NCI-H1930 (cell line): ENCODE measurements around the gene HIGD2B.
"Not testable (repeated sequence)": the region's sequence is repeated elsewhere in the genome, so short reads cannot be mapped to it uniquely, and the experiment has no call there.

Experiments used
- DNase-seq, 2 experiments: peaks; one replicate each; lab custom pipeline; 2025; lab: John Stamatoyannopoulos, UW

Gene HIGD2B, protein sequence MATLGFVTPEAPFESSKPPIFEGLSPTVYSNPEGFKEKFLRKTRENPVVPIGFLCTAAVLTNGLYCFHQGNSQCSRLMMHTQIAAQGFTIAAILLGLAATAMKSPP

DNA sequence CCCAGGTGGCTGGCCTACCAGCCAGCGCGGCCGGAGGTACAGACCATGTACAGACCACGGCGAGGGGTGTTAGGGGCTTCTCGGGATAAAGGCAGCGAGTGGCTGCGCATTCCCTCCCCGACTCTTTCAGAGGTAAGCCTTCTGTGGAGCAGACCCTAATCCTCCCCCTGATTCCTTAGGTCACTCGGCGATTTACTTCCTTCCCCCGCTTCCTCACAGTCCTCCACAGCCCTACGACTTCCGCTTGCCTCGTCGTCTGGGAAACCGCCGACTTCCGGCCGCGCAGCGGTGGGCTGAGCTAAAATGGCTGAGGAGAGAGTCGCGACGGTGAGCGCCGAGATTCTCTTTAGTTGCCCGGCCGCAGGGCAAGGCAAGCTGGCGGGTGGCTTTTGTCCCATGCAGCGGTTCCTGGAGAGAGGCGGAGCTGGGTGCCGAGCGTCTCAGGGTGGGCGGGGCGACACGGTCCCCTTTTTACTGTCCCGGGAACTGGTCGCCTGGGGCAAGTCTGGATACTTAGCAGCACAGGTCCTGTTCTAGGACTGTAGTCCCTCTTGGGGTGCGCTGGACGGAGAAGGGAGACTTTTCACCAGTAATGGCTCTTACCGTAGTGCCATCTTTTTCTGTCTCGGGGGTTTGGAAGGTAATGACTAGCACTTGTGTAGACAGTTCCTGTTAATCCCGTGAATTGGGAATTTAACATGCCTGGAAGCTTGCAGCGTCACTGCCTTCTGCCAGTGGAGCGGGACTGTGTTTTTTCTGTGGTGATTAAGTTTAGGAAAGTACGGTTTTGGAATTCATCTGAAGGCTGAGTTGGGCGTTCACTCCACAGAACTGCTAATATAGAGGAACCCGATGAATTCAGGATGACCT, at the start of gene HIGD2B, which contains the start of gene BBS4:
TSS of gene HIGD2B (minus strand) at position 258 of the 870 bp plus-strand sequence. CDS start 9,808 bp downstream, outside the sequence.
TSS of gene BBS4 (plus strand) at position 283 of the 870 bp plus-strand sequence. CDS start at position 304, 21 bp downstream.
- DNase-seq = no peak

DNA sequence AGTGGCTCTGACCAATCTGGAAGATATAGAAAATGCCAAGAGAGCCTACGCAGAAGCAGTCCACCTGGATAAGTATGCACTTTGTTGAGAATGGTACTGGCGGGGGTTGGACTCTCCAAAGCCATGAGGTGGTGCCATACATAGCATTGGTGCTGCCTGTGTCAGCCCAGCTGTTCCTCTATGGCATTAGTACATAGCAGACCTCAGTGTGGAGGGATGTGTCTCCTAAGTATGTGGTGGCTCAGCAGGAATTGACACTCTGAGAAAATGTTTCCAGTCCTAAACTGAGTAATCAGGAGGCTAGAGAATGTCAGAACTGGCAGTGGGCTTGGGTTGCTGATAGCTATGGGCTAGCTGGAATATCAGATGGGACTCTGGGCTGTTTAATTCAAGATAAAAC, 49.1 kb upstream of the HIGD2B start:
- DNase-seq = no peak

DNA sequence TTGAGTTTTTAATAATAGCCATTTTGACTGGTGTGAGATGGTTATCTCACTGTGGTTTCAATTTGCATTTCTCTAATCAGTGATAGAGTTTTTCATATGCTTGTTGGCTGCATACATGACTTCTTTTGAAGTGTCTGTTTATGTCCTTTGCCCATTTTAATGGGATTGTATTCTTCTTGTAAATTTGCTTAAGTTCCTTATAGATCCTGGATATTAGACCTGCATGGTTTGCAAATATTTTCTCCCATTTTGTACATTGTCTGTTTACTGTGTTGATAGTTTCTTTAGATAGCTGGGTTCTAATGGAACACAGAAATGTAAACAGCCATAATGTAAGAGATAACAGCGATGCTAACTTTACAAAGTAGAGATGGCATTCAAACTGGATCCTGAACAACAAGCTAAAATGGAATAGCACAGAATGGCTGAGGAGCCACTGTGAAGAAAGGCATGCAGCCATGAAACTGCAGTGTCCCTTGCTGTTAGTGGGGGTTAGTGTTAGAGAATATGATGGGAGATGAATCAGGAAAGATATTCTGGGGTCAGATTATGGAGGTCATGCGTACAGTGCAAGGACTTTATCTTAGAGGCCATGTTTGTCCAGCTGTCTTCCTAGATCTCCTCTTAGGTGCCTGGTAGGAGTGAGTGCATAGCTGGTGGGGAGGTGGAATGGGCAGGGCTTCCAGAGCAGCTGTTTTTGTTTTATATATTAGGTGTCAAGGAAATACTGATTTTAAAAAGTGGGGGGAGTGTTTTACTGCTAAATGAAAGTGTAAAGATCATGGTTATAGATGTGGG, 48.2 kb upstream of the HIGD2B start:
- no peak for DNase-seq

DNA sequence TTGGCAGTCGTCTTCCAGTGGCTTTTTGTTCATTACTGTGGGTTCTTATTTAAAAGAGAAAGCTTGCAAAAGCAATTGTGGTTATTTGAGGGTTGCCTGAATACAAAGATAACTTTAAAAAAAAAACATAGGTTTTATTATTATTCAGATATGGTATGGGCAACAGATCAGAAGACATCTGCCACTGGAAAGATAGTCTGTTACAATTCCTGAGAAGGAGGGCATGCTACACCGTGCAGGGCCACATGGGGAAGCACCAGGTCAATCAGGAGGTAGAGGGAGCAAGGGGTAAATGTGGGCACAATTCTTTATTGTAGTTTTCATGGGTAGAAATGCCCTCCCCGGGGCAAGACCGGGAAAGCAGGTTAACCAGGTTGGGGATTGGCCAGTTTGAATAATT, 46.5 kb upstream of the HIGD2B start:
- no peak for DNase-seq

DNA sequence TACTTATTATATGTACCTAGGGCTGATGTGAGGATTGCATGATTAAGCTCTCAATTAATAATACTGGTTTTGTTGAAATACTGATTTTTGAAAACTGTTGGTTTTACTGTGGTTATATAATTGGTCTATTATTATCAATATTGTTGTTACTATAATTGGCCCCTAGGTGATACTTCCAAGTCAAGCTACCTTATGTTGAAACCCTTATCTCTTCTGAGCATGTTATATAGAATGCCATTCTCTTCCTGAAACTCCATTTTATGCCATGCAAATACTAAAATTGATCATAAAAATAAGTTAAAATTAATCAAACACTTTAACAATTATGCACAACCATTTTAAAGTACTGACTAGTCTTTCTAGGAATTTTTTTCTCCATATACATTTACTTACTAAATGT, 46.1 kb upstream of the HIGD2B start:
- no peak for DNase-seq

DNA sequence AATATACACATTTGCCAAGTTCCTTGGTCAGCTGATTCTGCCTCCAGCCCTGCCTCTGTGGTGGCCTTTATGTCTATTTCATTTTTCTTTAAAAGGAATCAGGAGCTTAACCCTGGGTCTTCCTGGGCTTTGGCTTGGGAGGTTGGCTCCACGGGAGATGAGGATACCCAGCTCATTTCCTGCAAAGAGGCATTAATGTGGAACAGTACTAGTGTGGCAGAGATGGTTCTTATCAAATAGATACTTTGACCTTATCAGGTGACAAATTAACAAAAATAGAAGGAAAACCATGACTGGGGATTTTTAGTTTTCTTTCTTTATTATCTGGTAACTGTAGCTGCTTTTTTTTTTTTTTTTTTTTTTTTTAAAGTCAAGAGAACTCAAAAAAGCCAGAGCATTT, 42.8 kb upstream of the HIGD2B start:
- no peak for DNase-seq

DNA sequence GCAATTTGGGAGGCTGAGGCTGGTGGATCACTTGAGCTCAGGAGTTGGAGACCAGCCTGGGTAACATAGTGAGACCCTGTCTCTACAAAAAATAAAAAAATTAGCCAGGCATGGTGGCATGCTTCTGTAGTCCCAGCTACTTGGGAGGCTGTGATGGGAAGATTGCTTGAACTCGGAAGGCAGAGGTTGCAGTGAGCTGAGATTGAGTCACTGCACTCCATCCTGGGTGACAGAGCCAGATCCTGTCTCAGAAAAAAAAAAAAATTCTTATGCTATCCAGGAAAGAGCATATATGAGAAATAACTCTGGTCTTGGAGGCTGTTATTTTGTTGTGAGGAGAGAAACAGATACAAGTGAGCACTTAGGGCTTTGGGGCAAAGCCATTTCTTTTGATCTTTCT, 42.3 kb upstream of the HIGD2B start:
- not testable (repeated sequence) for DNase-seq

DNA sequence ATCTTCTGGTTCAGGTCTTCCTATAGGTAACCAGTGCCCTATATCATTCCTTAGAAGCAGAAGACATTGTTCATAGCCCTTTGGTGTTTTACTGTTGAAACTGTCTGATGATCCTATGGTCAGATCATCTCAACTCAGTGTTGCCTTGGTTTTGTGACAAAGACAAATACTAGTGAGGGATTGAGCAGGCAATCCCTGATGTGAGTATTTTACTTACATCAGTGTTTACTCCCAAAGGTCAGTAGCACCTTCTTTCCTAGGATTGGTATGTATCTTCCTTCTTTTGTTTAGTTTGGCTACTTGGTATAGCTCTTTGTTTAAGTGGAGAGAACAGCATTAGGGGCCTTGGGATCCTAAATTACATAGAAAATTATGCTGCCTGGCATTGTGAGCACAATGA, 41.2 kb upstream of the HIGD2B start:
- no peak for DNase-seq

DNA sequence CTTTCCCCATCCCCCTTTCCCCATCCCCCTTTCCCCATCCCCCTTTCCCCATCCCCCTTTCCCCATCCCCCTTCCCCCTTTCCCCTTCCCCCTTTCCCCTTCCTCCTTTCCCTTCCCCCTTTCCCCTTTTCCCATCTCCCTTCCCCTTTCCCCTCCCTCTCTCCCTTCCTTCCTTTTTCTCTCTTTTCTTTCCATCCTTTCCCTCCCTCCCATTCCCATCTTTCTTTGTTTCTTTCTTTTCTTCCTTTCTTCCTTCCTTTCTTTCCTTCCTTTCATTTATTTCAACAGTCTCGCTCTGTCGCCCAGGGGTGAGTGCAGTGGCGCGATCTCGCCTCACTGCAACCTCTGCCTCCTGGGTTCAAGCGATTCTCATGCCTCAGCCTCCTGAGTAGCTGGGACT, 39.9 kb upstream of the HIGD2B start:
- not testable (repeated sequence) for DNase-seq

DNA sequence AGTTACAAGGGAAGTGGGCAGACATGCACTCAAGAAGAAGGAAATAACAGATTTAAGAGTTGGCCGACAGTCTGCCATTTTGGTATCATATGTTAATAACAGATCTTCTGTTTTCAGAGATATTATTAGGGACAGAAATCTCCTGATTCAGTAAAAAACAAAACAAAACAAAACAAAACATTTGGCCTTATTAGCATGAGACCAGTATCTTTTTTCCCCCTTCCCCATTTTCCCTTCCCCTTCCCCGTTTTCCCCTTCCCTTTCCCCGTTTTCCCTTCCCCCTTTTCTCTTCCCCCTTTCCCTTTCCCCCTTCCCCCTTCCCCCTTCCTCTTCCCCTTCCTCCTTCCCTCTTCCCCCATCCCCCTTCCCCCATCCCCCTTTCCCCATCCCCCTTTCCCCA, 39.5 kb upstream of the HIGD2B start:
- DNase-seq = no peak

DNA sequence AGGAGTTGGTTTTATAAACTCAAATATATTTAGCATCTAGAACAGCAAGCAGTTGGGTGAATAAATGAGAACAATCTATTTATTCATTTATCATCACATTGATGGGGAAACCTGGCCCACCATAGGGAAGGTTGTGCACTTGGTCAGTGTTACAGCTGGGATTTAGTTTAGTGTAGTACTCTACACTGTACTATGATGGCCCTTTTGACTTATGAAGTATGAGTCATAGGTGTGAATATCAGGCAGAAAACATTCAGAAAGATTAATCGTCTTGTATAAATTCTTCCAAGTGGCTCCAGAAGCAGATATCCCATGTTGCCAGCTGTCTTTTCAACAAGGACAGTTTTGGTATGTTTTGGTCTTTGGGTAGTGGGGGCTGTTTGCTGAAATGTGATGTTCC, 38.0 kb upstream of the HIGD2B start:
- DNase-seq = no peak

DNA sequence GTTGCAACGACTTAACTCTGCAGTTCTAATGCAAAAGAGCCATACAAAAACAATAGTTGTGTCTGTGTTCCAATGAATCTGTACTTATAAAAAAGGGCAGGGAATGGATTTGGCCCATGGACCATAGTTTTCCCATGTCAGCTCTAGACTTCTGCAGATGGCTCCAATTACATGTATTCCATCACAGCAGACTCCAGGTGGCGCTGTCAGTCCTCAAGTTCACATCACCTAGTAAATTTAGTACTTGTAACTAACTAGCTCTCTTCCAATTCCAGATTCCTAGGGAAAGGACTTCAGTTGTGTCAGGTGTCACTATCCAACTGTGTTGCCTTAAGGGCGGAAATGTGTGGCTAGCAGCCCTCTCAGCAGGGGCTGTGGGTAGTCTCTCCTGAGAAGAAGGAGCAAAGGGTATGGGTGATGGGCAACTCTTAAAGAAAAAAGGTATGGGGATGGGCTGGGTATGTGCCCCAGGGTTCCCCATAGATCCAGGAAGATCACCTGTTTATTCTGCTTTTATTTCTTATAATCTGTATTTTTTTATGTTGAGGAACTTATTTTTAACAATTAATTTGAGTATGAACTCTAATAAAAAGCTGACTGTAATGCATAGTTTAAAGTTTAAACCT, 36.2 kb upstream of the HIGD2B start:
- peak; percentile 0 to 23 for DNase-seq

DNA sequence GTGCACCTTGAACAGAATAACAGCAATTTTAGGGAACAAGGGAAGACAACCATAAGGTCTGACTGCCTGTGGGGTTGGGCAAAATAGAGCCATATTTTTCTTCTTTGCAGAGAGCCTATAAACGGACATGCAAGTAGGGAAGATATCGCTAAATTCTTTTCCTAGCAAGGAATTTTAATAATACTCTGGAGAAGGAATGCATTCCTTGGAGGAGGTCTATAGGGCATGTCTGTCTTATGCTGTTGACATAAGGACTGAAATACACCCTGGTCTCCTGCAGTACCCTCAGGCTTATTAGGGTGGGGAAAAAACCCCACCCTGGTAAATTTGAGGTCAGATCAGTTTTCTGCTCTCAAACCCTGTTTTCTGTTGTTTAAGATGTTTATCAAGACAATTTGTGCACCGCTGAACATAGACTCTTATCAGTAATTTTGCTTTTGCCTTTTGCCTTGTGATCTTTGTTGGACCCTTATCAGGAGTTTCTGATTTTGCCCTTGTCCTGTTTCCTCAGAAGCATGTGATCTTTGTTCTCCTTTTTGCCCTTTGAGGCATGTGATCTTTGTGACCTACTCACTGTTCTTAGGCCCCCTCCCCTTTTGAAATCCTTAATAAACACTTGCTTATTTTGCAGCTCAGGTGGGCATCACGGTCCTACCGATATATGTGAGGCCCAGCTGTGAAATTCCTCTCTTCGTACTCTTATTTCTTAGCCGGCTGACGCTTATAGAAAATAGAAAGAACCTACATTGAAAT, 22.7 kb upstream of the HIGD2B start:
- DNase-seq = not testable (repeated sequence)

DNA sequence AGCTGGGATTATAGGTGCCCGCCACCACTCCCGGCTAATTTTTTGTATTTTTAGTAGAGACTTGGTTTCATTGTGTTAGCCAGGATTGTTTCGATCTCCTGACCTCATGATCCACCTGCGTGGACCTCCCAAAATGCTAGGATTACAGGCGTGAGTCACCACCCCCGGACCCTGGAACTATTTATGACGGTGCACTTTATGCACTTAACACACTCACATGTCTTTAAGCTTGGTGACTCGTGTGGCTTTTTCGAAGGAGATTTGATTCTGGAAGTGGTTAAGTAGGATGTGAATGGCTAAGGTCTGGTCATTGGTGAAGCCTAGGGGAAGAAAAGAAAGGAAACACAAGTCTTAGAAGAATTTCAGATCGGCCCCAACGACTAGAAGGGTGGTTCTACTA, 20.3 kb upstream of the HIGD2B start:
- no peak for DNase-seq

DNA sequence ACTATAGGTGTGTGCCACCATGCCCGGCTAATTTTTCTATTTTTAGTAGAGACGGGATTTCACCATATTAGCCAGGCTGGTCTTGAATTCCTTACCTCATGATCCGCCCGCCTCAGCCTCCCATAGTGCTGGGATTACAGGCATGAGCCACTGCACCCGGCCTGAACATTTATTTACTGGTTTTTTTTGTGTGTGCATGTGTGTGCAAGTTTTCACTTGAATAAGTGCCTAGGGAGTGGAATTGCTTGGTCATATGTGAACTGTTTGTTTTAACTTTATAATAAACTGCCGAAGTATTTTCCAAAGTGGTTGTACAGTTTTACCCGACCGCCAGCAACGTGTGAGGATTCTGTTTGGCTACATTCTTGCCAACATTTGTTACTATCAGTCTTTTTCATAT, 14.1 kb upstream of the HIGD2B start:
- DNase-seq = no peak

DNA sequence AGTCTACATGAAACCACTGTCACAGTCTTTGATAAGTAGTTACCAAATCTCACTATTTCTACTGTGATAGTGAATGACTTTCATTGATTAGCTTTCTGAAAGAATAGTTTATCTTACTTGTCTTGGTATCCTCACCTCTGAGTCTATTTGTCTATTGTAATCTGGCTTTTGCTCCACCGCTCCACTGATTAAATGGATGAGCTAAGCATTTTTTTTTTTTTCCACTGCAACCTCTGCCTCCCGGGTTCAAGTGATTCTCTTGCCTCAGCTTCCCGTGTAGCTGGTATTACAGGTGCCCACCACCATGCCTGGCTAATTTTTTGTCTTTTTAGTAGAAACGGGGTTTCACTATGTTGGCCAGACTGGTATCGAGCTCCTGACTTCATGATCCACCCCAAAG, 13.0 kb upstream of the HIGD2B start:
- no peak for DNase-seq

DNA sequence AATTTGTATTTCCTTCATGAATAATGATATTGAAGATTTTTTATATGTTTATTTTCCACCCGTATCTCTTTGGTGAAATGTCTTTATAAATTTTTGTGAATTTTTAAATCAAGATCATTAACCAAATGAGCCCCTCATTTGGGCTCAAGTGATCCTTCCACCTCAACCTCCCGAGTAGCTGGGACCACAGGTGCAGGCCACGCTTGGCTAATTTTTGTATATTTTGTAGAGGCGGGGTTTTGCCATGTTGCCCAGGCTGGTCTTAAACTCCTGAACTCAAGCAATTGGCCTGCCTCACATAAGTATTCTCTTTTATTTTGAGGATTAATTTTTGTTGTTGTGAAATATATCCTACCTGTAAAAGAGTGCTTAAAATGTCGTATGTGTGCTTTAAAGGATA, 5.0 kb upstream of the HIGD2B start:
- DNase-seq = no peak

DNA sequence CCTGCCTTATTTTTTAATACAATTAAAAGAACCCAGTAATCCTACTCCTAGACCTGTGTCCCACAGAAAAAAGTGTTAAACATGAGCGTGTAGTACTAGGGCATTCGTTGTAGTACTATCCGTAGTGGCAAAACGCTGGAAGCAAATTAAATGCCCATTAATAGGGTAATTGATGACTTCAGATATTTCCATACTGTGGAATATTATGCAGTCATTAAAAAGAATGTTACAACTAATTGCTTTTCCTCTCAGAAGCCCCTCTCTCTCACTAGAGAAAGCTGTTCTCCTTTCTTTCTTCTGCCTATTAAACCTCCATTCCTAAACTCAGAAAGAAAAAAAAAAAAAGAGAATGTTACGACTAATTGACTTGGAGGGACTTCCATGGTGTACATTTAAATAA, 2.7 kb upstream of the HIGD2B start:
- no peak for DNase-seq

DNA sequence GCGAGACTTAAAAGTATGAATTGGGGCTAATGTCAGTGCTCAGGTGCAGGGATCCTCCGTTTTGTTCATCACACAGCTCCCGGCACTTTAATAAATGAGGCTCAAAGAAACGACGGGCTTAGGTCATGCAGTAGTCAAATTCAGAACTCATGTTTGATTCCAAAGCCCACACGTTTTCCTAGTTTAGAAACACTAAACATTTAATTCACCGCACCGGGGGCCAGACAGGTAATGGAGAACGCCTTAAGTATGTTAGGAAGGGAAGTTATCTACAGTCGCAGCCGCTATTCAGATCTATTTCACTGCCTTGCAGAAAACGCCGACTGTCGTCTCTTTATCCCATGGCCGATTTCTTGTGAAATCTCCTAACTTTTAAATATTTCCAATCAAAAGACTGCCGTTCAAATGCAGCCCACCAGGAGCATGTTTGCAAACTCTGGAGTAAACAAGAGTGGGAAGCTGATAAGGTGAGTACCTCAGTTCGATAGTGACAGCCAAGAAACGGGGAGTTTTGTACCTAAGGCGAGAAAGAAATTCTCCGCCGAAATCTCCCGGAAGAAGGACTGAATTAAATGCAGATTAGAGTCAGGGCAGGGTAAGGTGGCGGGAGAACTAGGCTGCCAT, 569 bp downstream of the HIGD2B start:
- no peak for DNase-seq

DNA sequence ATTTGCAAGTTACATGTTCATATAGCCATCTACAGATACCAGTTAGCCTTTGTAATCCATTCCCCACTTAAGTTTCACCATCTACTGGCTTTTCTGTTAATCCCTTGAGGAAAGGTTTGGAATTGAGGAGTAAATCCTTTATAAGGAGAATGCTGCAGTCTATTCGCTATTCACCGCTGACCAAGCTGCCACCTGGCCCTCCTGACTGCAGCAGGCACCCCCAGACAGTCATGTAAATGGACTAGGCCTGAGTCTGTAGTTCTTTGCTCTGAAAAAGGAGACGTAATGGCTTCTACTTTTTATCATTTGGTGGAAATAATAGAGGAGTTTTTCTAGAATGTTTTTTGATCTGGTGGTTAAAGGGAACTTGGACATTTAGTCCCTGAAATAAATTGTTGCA, 3.2 kb downstream of the HIGD2B start:
- DNase-seq = no peak

DNA sequence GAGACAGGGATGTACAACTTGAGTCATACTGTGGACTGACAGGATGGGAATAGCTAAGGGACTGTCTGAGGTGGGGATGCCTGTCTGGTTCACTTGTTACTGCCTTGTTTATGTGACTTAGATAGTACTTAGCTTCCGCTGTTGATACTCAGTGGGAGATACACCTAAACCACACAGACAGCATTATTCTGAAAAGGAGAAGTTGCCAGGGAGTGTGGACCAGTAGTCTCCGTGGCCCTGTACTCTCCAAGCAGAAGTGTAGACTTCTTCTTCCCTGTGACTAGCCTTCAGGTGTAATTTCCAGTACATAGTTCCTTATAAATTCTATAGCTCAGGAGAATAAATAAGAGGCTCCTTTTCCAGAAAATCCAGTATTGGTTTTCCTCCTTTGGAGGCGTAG, 5.1 kb downstream of the HIGD2B start:
- no peak for DNase-seq
